ENCODE results near the gene SPEM3.

Gene SPEM3

DNA sequence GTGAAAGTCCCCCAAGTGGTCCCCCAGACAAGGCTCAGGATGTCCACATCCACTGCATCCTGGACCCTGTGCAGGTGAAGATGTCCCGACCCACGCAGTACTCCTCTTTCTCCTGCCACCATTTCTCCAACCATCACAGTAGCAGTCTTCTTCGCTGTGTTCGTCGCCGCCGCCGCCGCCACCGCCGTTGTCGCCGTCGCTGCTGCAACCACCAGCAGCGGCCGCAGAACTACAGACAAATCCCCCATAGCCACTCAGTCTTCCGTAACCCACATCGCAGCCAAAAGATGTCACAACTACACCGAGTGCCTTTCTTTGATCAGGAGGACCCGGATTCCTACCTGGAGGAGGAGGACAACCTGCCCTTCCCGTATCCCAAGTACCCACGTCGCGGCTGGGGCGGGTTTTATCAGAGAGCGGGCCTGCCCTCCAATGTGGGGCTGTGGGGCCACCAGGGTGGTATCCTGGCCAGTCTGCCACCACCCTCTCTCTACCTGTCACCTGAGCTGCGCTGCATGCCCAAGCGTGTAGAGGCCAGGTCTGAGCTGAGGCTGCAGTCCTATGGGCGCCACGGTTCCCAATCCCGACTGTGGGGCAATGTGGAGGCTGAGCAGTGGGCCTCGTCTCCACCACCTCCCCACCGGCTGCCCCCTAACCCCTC lies 2.3 kb upstream of the SPEM3 start:
- TF ChIP-seq, protein P1, sequence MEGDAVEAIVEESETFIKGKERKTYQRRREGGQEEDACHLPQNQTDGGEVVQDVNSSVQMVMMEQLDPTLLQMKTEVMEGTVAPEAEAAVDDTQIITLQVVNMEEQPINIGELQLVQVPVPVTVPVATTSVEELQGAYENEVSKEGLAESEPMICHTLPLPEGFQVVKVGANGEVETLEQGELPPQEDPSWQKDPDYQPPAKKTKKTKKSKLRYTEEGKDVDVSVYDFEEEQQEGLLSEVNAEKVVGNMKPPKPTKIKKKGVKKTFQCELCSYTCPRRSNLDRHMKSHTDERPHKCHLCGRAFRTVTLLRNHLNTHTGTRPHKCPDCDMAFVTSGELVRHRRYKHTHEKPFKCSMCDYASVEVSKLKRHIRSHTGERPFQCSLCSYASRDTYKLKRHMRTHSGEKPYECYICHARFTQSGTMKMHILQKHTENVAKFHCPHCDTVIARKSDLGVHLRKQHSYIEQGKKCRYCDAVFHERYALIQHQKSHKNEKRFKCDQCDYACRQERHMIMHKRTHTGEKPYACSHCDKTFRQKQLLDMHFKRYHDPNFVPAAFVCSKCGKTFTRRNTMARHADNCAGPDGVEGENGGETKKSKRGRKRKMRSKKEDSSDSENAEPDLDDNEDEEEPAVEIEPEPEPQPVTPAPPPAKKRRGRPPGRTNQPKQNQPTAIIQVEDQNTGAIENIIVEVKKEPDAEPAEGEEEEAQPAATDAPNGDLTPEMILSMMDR (IDR thresholded peaks at IDR 0.05; ENCODE audit: extremely low read depth, insufficient read depth, missing control alignments), result no peak
- in situ Hi-C loops (cut with MboI; ENCODE audit: low pct_unique_long_range_greater_than_20kb, low sequenced_read_pairs, unreplicated experiment), result no loop called here
- no peak for DNase-seq (ENCODE audit: low spot score)

DNA sequence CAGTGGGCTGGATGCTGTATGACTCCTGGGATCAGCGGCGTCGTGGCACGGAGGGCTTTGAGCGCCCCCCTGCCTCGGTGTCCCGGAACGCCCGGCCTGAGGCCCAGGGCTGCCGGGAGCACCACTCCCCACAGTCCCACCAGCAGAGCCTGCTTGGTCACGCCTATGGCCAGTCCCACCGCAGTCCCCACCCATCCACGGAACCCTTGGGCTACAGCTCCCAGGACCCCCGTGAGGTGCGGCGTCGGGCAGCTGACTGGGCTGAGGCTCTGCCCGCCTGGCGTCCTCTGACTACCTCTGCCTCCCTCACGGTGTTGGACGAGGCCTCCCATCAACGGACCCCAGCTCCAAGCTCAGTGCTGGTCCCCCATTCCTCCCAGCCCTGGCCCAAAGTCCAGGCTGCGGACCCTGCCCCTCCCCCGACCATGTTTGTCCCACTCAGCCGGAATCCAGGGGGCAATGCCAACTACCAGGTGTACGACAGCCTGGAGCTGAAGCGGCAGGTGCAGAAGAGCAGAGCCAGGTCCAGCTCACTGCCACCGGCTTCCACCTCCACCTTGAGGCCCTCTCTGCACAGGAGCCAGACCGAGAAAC lies 1.7 kb upstream of the SPEM3 start:
- in situ Hi-C loops (cut with MboI; ENCODE audit: low pct_unique_long_range_greater_than_20kb, low sequenced_read_pairs, unreplicated experiment), result no loop called here
- no peak for DNase-seq (ENCODE audit: low spot score)
- TF ChIP-seq, protein P1 (IDR thresholded peaks at IDR 0.05; ENCODE audit: extremely low read depth, insufficient read depth, missing control alignments), result no peak

DNA sequence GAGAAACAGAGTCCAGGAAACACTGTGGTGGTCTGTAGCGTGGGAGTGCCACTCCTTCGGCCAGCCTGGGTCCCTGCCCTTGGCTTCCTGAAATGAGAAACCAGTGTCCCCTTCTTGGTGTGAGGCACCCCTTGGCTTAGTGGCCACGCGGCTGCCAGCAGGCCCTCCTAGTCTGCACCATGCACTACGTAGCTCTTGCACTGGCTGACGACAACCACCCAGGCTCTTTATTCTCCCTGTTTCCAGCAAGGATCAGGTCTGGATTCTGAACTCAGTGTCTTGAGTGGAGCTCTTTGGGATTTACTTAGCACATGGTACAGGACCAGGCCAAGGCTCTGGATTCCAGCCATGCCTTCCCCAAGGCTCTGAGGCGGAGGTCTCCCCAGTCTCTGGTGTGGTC lies 1.1 kb upstream of the SPEM3 start:
- TF ChIP-seq, protein P1 (IDR thresholded peaks at IDR 0.05; ENCODE audit: extremely low read depth, insufficient read depth, missing control alignments), result no peak
- in situ Hi-C loops (cut with MboI; ENCODE audit: low pct_unique_long_range_greater_than_20kb, low sequenced_read_pairs, unreplicated experiment), result no loop called here
- DNase-seq (ENCODE audit: low spot score), result no peak

DNA sequence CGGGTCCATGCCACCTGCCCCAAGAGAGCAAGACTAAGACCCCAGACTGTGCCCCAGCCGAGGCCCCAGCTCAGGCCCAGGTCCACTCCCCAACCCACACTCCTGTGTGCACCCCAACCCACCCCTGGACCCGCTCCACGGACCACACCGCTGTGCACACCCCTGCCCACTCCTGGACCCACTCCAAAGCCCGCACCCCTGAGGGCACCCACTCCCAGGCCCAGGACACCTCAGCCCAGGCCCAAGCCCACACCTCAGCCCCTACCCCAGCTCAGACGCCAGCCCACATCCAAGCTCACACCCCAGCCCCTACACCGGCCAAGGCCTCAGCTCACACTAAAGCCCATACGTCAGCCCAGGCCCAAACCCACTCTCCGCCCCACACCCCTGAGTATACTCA lies 1.1 kb downstream of the SPEM3 start:
- in situ Hi-C loops (cut with MboI; ENCODE audit: low pct_unique_long_range_greater_than_20kb, low sequenced_read_pairs, unreplicated experiment), result no loop called here
- DNase-seq (ENCODE audit: low spot score), result no peak
- TF ChIP-seq, protein P1 (IDR thresholded peaks at IDR 0.05; ENCODE audit: extremely low read depth, insufficient read depth, missing control alignments), result no peak

DNA sequence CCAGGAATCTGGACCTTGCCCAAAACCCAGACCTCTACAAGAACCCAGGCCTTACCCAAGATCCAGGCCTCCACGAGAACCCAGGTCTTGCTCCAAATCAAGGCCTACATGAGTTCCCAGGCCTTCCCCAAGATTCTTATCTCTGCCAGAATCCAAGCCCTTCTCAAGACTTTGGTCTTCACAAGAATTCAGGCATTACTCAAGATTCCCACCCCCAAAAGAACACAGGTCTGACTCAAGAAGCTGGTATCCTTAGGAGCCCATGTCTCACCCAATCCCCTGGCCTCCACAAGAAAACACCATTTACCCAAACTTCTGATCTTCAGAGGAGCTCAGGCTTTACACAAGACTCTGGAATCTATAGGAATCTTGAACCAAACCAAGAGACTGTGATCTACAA lies 2.6 kb downstream of the SPEM3 start:
- TF ChIP-seq, protein P1 (IDR thresholded peaks at IDR 0.05; ENCODE audit: extremely low read depth, insufficient read depth, missing control alignments), result no peak
- no peak for DNase-seq (ENCODE audit: low spot score)
- in situ Hi-C loops (cut with MboI; ENCODE audit: low pct_unique_long_range_greater_than_20kb, low sequenced_read_pairs, unreplicated experiment), result no loop called here

DNA sequence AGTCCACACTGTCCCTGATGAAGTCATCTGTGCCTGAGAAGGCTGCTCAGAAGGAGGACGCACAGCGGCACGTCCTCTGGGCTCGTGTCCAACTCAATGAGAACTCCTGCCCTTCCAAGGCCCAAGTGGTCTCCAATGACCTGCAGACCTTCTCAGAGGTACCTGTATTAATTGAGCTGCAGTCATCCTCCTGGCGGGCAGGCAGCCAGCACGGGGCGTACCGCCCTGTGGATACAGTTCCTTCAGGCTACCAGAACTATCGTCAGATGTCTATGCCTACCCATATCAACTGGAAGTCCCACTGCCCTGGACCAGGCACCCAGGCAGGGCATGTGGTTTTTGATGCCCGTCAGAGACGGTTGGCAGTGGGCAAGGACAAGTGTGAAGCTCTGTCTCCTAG lies 3.6 kb downstream of the SPEM3 start:
- TF ChIP-seq, protein P1 (IDR thresholded peaks at IDR 0.05; ENCODE audit: extremely low read depth, insufficient read depth, missing control alignments), result no peak
- in situ Hi-C loops (cut with MboI; ENCODE audit: low pct_unique_long_range_greater_than_20kb, low sequenced_read_pairs, unreplicated experiment), result no loop called here
- no peak for DNase-seq (ENCODE audit: low spot score)
